Measurements from ENCODE around the gene MAP1LC3C. TPM values are rescaled to one million over a fixed set of nuclear protein-coding genes. Genes with fewer than 3 reads are reported as not detected.

The MAP1LC3C gene
- total RNA-seq, 1 donor from 2014 or later, result not detected

GRCh38 chr1:241950390-241950789 lies 48.5 kb downstream of the MAP1LC3C start:
- intact Hi-C loops (cut with micrococcal nuclease), result no loop called here
- no peak for DNase-seq
- POLR2A ChIA-PET, result interaction anchor here (0.6 kb wide), 1 partner anchor 38 kb away, joined by 3 read pairs; no protein-coding TSS in a partner anchor
- CTCF ChIA-PET, result no interaction called here
- H3K9me3 Mint-ChIP-seq, result no peaks in the 10 kb centered on the region
- TF ChIP-seq CTCF (IDR thresholded peaks at IDR 0.05), result no peak
- peaks cover 7% of the 10 kb centered on the region for H3K27me3 Mint-ChIP-seq
- no peak overlapping the region for H3K4me3 Mint-ChIP-seq
- no peak overlapping the region for H3K27ac Mint-ChIP-seq
- ATAC-seq (ENCODE audit: low read depth), result no peak
- H3K4me1 Mint-ChIP-seq, result no peaks in the 10 kb centered on the region
- H3K36me3 Mint-ChIP-seq (ENCODE audit: low read depth), result no peaks in the 10 kb centered on the region

GRCh38 chr1:241947354-241947753 lies 51.5 kb downstream of the MAP1LC3C start:
- Mint-ChIP-seq H3K4me1 (no peaks in the 10 kb centered on the region), H3K36me3 (ENCODE audit: low read depth) (no peaks in the 10 kb centered on the region), H3K27ac (no peak overlapping the region), H3K9me3 (no peaks in the 10 kb centered on the region), H3K4me3 (no peak overlapping the region), H3K27me3 (peaks cover 7% of the 10 kb centered on the region)
- DNase-seq (no peak), ATAC-seq (ENCODE audit: low read depth) (no peak)
- ChIA-PET CTCF (no interaction called here), POLR2A (no interaction called here)
- TF ChIP-seq CTCF (IDR thresholded peaks at IDR 0.05), result no peak
- intact Hi-C loops (cut with micrococcal nuclease), result no loop called here

Other genes with a start within 250 kb of the MAP1LC3C start
- 2.3 TPM in 2 replicates for gene EXO1, start 150.9 kb downstream of the MAP1LC3C start, total RNA-seq
- gene BECN2, start 41.3 kb downstream of the MAP1LC3C start, total RNA-seq, result not detected in 2 replicates

Measured in activated B cell treated with CpG ODN at 0.5 μM for 24 hours (primary cell).